Endothelial cell of hepatic sinusoid (primary cell): ENCODE results near the gene CTXND1.

Source experiments
- in situ Hi-C: cut with HindIII; loops from 2 replicates; pipeline ENCODE4 v1.10.0; 2017; ENCODE audit warnings: low sequenced_read_pairs

CTXND1 gene

GRCh38 chr15:80183306-80183705 is 68.7 kb downstream of the CTXND1 start:
- in situ Hi-C loops: no loop called here

- in situ Hi-C loops: no loop called here
Observed at GRCh38 chr15:80182611-80183261, 69.3 kb downstream of the CTXND1 start.

GRCh38 chr15:80180986-80181385 is 71.0 kb downstream of the CTXND1 start:
- in situ Hi-C loops: no loop called here

- in situ Hi-C loops: no loop called here
Observed at GRCh38 chr15:80180468-80180867, 71.5 kb downstream of the CTXND1 start.

- in situ Hi-C loops: no loop called here
Observed at GRCh38 chr15:80179935-80180334, 72.1 kb downstream of the CTXND1 start.

- in situ Hi-C loops: no loop called here
Observed at GRCh38 chr15:80179025-80179759, 72.8 kb downstream of the CTXND1 start.

GRCh38 chr15:80177156-80177555 is 74.9 kb downstream of the CTXND1 start:
- in situ Hi-C loops: no loop called here

GRCh38 chr15:80176443-80176842 is 75.6 kb downstream of the CTXND1 start:
- in situ Hi-C loops: no loop called here

- in situ Hi-C loops: no loop called here
Observed at GRCh38 chr15:80175436-80175835, 76.6 kb downstream of the CTXND1 start.

GRCh38 chr15:80174017-80174746 is 77.8 kb downstream of the CTXND1 start:
- in situ Hi-C loops: no loop called here

GRCh38 chr15:80173022-80173759 is 78.8 kb downstream of the CTXND1 start:
- in situ Hi-C loops: no loop called here

GRCh38 chr15:80172401-80172800 is 79.6 kb downstream of the CTXND1 start:
- in situ Hi-C loops: no loop called here

GRCh38 chr15:80171787-80172186 is 80.2 kb downstream of the CTXND1 start:
- in situ Hi-C loops: no loop called here

GRCh38 chr15:80170596-80170995 is 81.4 kb downstream of the CTXND1 start:
- in situ Hi-C loops: no loop called here

- in situ Hi-C loops: no loop called here
Observed at GRCh38 chr15:80169768-80170357, 82.2 kb downstream of the CTXND1 start.

GRCh38 chr15:80168421-80168820 is 83.6 kb downstream of the CTXND1 start:
- in situ Hi-C loops: no loop called here

GRCh38 chr15:80167936-80168335 is 84.1 kb downstream of the CTXND1 start:
- in situ Hi-C loops: no loop called here

GRCh38 chr15:80163897-80164296 is 88.1 kb downstream of the CTXND1 start:
- in situ Hi-C loops: no loop called here

GRCh38 chr15:80163217-80163616 is 88.8 kb downstream of the CTXND1 start:
- in situ Hi-C loops: no loop called here

- in situ Hi-C loops: no loop called here
Observed at GRCh38 chr15:80162059-80162554, 89.9 kb downstream of the CTXND1 start.
